Measurements from ENCODE around the gene ASPHD2.

Gene ASPHD2

GRCh38 chr22:26446808-26447515, 17.9 kb downstream of the ASPHD2 start:
- no peak for DNase-seq (ENCODE audit: low read depth)

GRCh38 chr22:26447584-26448329, 18.7 kb downstream of the ASPHD2 start:
- no peak for DNase-seq (ENCODE audit: low read depth)

GRCh38 chr22:26448334-26448733, 19.3 kb downstream of the ASPHD2 start:
- DNase-seq (ENCODE audit: low read depth) = no peak

GRCh38 chr22:26448941-26449340, 19.9 kb downstream of the ASPHD2 start:
- DNase-seq (ENCODE audit: low read depth) = no peak

- DNase-seq (ENCODE audit: low read depth) = no peak
Observed at GRCh38 chr22:26450453-26451185, 21.6 kb downstream of the ASPHD2 start.

GRCh38 chr22:26452236-26453016, 23.4 kb downstream of the ASPHD2 start:
- DNase-seq (ENCODE audit: low read depth) = no peak

GRCh38 chr22:26453216-26453615, 24.2 kb downstream of the ASPHD2 start:
- no peak for DNase-seq (ENCODE audit: low read depth)

GRCh38 chr22:26453812-26454500, 24.9 kb downstream of the ASPHD2 start:
- no peak for DNase-seq (ENCODE audit: low read depth)

GRCh38 chr22:26457661-26458272, 28.7 kb downstream of the ASPHD2 start:
- DNase-seq (ENCODE audit: low read depth) = no peak

- no peak for DNase-seq (ENCODE audit: low read depth)
Observed at GRCh38 chr22:26460202-26460601, 31.1 kb downstream of the ASPHD2 start.

- no peak for DNase-seq (ENCODE audit: low read depth)
Observed at GRCh38 chr22:26461188-26461810, 32.2 kb downstream of the ASPHD2 start.

GRCh38 chr22:26462051-26462450, 33.0 kb downstream of the ASPHD2 start:
- DNase-seq (ENCODE audit: low read depth) = no peak

- no peak for DNase-seq (ENCODE audit: low read depth)
Observed at GRCh38 chr22:26462641-26463040, 33.6 kb downstream of the ASPHD2 start.

GRCh38 chr22:26463101-26463661, 34.1 kb downstream of the ASPHD2 start:
- no peak for DNase-seq (ENCODE audit: low read depth)

GRCh38 chr22:26463688-26464087, 34.6 kb downstream of the ASPHD2 start:
- DNase-seq (ENCODE audit: low read depth) = no peak

- DNase-seq (ENCODE audit: low read depth) = no peak
Observed at GRCh38 chr22:26464312-26464711, 35.3 kb downstream of the ASPHD2 start.

- DNase-seq (ENCODE audit: low read depth) = no peak
Observed at GRCh38 chr22:26466196-26466595, 37.1 kb downstream of the ASPHD2 start.

- DNase-seq (ENCODE audit: low read depth) = no peak
Observed at GRCh38 chr22:26470807-26471206, 41.7 kb downstream of the ASPHD2 start.

GRCh38 chr22:26471522-26471921, 42.5 kb downstream of the ASPHD2 start:
- no peak for DNase-seq (ENCODE audit: low read depth)

- DNase-seq (ENCODE audit: low read depth) = no peak
Observed at GRCh38 chr22:26474682-26475081, 45.6 kb downstream of the ASPHD2 start.

Measured in stimulated activated CD8-positive, alpha-beta memory T cell treated with anti-CD3 and anti-CD28 coated beads, Interleukin-12 subunit alpha, Interleukin-12 subunit beta, amount 100 ng/mL, for 4 hours (primary cell).